Left renal cortex interstitium (tissue), 4 donors: ENCODE data around the gene CDC42BPA. TPM values are rescaled to one million over a fixed set of nuclear protein-coding genes. Genes with fewer than 3 reads are reported as not detected.

ENCODE experiments used
- DNase-seq, 4 donors: peaks; one replicate each; pipeline ENCODE4 v3.0.0-alpha.2; 2013; ENCODE audit warnings: low read depth in 4 of 4, low spot score in 2 of 4, missing footprints in 1 of 4
- polyA plus RNA-seq, 4 donors: library from polyadenylated mRNA; unstranded; fragments of 120-200 nt; gene quantifications; one replicate each; pipeline ENCODE4 v1.2.1, GENCODE V29; 2013; ENCODE audit not compliant: insufficient read length in 4 of 4

CDC42BPA gene
- polyA plus RNA-seq, 4 donors: 36.2 to 41.0 (median 39.3) TPM

GRCh38 chr1:226984521-226985238, 333.6 kb downstream of the CDC42BPA start:
- no peak for DNase-seq

GRCh38 chr1:226983992-226984364, 334.3 kb downstream of the CDC42BPA start:
- no peak for DNase-seq

GRCh38 chr1:226983247-226983991, 334.9 kb downstream of the CDC42BPA start:
- no peak for DNase-seq

GRCh38 chr1:226982451-226983177, 335.7 kb downstream of the CDC42BPA start:
- no peak for DNase-seq

GRCh38 chr1:226981838-226982237, 336.5 kb downstream of the CDC42BPA start:
- no peak for DNase-seq

- no peak for DNase-seq
Measured at GRCh38 chr1:226981386-226981817, 336.9 kb downstream of the CDC42BPA start.

- DNase-seq: no peak
Measured at GRCh38 chr1:226980565-226981385, 337.5 kb downstream of the CDC42BPA start.

GRCh38 chr1:226980122-226980560, 338.2 kb downstream of the CDC42BPA start:
- DNase-seq: no peak

GRCh38 chr1:226979517-226980121, 338.7 kb downstream of the CDC42BPA start:
- no peak for DNase-seq

GRCh38 chr1:226979115-226979516, 339.2 kb downstream of the CDC42BPA start:
- DNase-seq: no peak

- DNase-seq: no peak
Measured at GRCh38 chr1:226978432-226979114, 339.7 kb downstream of the CDC42BPA start.

- no peak for DNase-seq
Measured at GRCh38 chr1:226977643-226978431, 340.5 kb downstream of the CDC42BPA start.

GRCh38 chr1:226976978-226977642, 341.2 kb downstream of the CDC42BPA start:
- DNase-seq: no peak

- DNase-seq: no peak
Measured at GRCh38 chr1:226976276-226976977, 341.9 kb downstream of the CDC42BPA start.

GRCh38 chr1:226975259-226976250, 342.7 kb downstream of the CDC42BPA start:
- DNase-seq: no peak

GRCh38 chr1:226974544-226975258, 343.6 kb downstream of the CDC42BPA start:
- peak in 1 of 4 donors; percentile 19 for DNase-seq
